Mesendoderm (in vitro differentiated cells): ENCODE data around the gene ASTN1.

Experiments used
- DNase-seq: peaks from one replicate; pipeline ENCODE4 v3.0.0; 2013
- H2AK5ac ChIP-seq: 2 replicates; pipeline ENCODE4 v1.6.1; 2013; ENCODE audit warnings: low read length, inconsistent platforms
- H2BK120ac ChIP-seq: 2 replicates; pipeline ENCODE4 v1.6.1; 2013; ENCODE audit warnings: low read depth, mild to moderate bottlenecking, low read length, moderate library complexity, mixed read lengths
- H2BK15ac ChIP-seq: replicated peaks from 2 replicates; pipeline ENCODE4 v1.6.1; 2013; ENCODE audit warnings: low read depth, mild to moderate bottlenecking, moderate library complexity
- H2BK5ac ChIP-seq: 2 replicates; pipeline ENCODE4 v1.6.1; 2013; ENCODE audit warnings: low read length, inconsistent platforms
- H3K18ac ChIP-seq: 2 replicates; pipeline ENCODE4 v1.6.1; 2013; ENCODE audit warnings: mild to moderate bottlenecking, low read length, mixed read lengths
- H3K23ac ChIP-seq: one replicate; pipeline ENCODE4 v1.6.1; 2013; ENCODE audit warnings: low read length
- H3K27ac ChIP-seq: 2 replicates; pipeline ENCODE4 v1.5.1; 2013; ENCODE audit warnings: low read depth, mild to moderate bottlenecking, inconsistent platforms, low read length, moderate library complexity
- H3K27me3 ChIP-seq: 2 replicates; pipeline ENCODE4 v1.6.1; 2013; ENCODE audit warnings: low read length, control low read depth, mild to moderate bottlenecking, inconsistent platforms; ENCODE audit not compliant: insufficient read depth, poor library complexity
- H3K36me3 ChIP-seq: 2 replicates; pipeline ENCODE4 v1.6.1; 2013; ENCODE audit warnings: low read length, inconsistent platforms; ENCODE audit not compliant: control insufficient read depth, insufficient read depth
- H3K4ac ChIP-seq: one replicate; pipeline ENCODE4 v1.6.1; 2013; ENCODE audit warnings: low read depth, mild to moderate bottlenecking, low read length, moderate library complexity
- H3K4me1 ChIP-seq: 2 replicates; pipeline ENCODE4 v1.6.1; 2013; ENCODE audit warnings: low read depth, low read length, inconsistent platforms; ENCODE audit not compliant: control insufficient read depth
- H3K4me2 ChIP-seq: 2 replicates; pipeline ENCODE4 v1.6.1; 2013; ENCODE audit warnings: low read length
- H3K4me3 ChIP-seq: 2 replicates; pipeline ENCODE4 v1.5.1; 2013; ENCODE audit warnings: mild to moderate bottlenecking, low read length
- H3K56ac ChIP-seq: one replicate; pipeline ENCODE4 v1.6.1; 2013; ENCODE audit warnings: low read length
- H3K79me1 ChIP-seq: 2 replicates; pipeline ENCODE4 v1.6.1; 2013; ENCODE audit warnings: low read length, inconsistent platforms
- H3K79me2 ChIP-seq: 2 replicates; pipeline ENCODE4 v1.6.1; 2013; ENCODE audit warnings: mild to moderate bottlenecking, low read length; ENCODE audit not compliant: control insufficient read depth, insufficient read depth
- H3K9ac ChIP-seq: 2 replicates; pipeline ENCODE4 v1.6.1; 2013; ENCODE audit warnings: low read length, inconsistent platforms
- H4K5ac ChIP-seq: one replicate; pipeline ENCODE4 v1.6.1; 2013; ENCODE audit warnings: low read length
- H4K8ac ChIP-seq: one replicate; pipeline ENCODE4 v1.6.1; 2013; ENCODE audit warnings: low read depth, mild to moderate bottlenecking, control low read depth, low read length, moderate library complexity
- WGBS: extraction: QIAGEN DNeasy Blood & Tissue Kit; methylation state at CpG from one replicate; pipeline ENCODE4 v1.1.7; 2013; ENCODE audit warnings: low lambda C conversion rate, missing lambda C conversion rate; ENCODE audit not compliant: insufficient coverage; ENCODE audit errors: extremely low coverage; 5-methylcytosine and 5-hydroxymethylcytosine counted together

ASTN1 gene

GRCh38 chr1:177138347-177138746 lies 26.2 kb downstream of the ASTN1 start:
- Histone ChIP-seq H3K4me3 (no peak overlapping the region), H3K23ac (no peak overlapping the region), H3K4me1 (peaks cover 3% of the 10 kb centered on the region), H4K8ac (no peak overlapping the region), H2BK15ac (no peak overlapping the region), H3K4ac (no peak overlapping the region), H4K5ac (no peak overlapping the region), H3K27me3 (no peaks in the 10 kb centered on the region), H3K4me2 (no peak overlapping the region), H3K27ac (no peak overlapping the region), H3K36me3 (no peaks in the 10 kb centered on the region), H2AK5ac (no peak overlapping the region), H3K79me2 (no peaks in the 10 kb centered on the region), H3K9ac (no peak overlapping the region), H2BK5ac (no peak overlapping the region), H2BK120ac (no peak overlapping the region), H3K18ac (no peak overlapping the region), H3K79me1 (no peaks in the 10 kb centered on the region), H3K56ac (no peak overlapping the region)
- no peak for DNase-seq
- WGBS: no CpG with 5 or more reads among the region's 4 CpGs

- Histone ChIP-seq H3K79me1 (no peaks in the 10 kb centered on the region), H3K4ac (no peak overlapping the region), H3K4me1 (peaks cover under 1% of the 10 kb centered on the region), H2AK5ac (no peak overlapping the region), H3K79me2 (no peaks in the 10 kb centered on the region), H3K27ac (no peak overlapping the region), H3K36me3 (no peaks in the 10 kb centered on the region), H3K4me2 (no peak overlapping the region), H3K9ac (no peak overlapping the region), H3K4me3 (no peak overlapping the region), H4K8ac (no peak overlapping the region), H3K56ac (no peak overlapping the region), H3K23ac (no peak overlapping the region), H4K5ac (no peak overlapping the region), H2BK15ac (no peak overlapping the region), H2BK5ac (no peak overlapping the region), H3K27me3 (no peaks in the 10 kb centered on the region), H3K18ac (no peak overlapping the region), H2BK120ac (no peak overlapping the region)
- no CpG with 5 or more reads among the region's 1 CpG for WGBS
- peak; percentile 31 for DNase-seq
These were observed 26.7 kb downstream of the ASTN1 start for GRCh38 chr1:177137814-177138213.

GRCh38 chr1:177135250-177135649 lies 29.3 kb downstream of the ASTN1 start:
- DNase-seq: no peak
- Histone ChIP-seq H3K79me2 (no peaks in the 10 kb centered on the region), H3K27ac (no peak overlapping the region), H2BK5ac (no peak overlapping the region), H3K4me1 (peaks cover 3% of the 10 kb centered on the region), H2AK5ac (no peak overlapping the region), H4K5ac (no peak overlapping the region), H3K4me2 (no peak overlapping the region), H2BK15ac (no peak overlapping the region), H4K8ac (no peak overlapping the region), H3K4ac (no peak overlapping the region), H3K27me3 (no peaks in the 10 kb centered on the region), H3K18ac (no peak overlapping the region), H3K4me3 (no peak overlapping the region), H3K36me3 (no peaks in the 10 kb centered on the region), H3K79me1 (no peaks in the 10 kb centered on the region), H2BK120ac (no peak overlapping the region), H3K56ac (no peak overlapping the region), H3K23ac (no peak overlapping the region), H3K9ac (no peak overlapping the region)
- WGBS: no CpG with 5 or more reads among the region's 4 CpGs

GRCh38 chr1:177133977-177134538 lies 30.5 kb downstream of the ASTN1 start:
- DNase-seq: peak; percentile 13
- Histone ChIP-seq H3K4me2 (no peak overlapping the region), H4K5ac (no peak overlapping the region), H3K36me3 (no peaks in the 10 kb centered on the region), H2AK5ac (no peak overlapping the region), H3K4me3 (no peak overlapping the region), H3K79me1 (no peaks in the 10 kb centered on the region), H3K27ac (no peak overlapping the region), H3K56ac (no peak overlapping the region), H3K18ac (no peak overlapping the region), H2BK5ac (no peak overlapping the region), H2BK120ac (no peak overlapping the region), H2BK15ac (no peak overlapping the region), H3K79me2 (no peaks in the 10 kb centered on the region), H3K23ac (no peak overlapping the region), H3K9ac (no peak overlapping the region), H3K4ac (no peak overlapping the region), H3K27me3 (no peaks in the 10 kb centered on the region), H3K4me1 (peaks cover 3% of the 10 kb centered on the region), H4K8ac (no peak overlapping the region)
- no CpG with 5 or more reads among the region's 4 CpGs for WGBS

- Histone ChIP-seq H3K79me1 (no peaks in the 10 kb centered on the region), H3K18ac (no peak overlapping the region), H3K9ac (no peak overlapping the region), H3K27ac (no peak overlapping the region), H2BK5ac (no peak overlapping the region), H3K4me1 (peaks cover 3% of the 10 kb centered on the region), H2BK120ac (no peak overlapping the region), H3K36me3 (no peaks in the 10 kb centered on the region), H2AK5ac (no peak overlapping the region), H3K56ac (no peak overlapping the region), H3K23ac (no peak overlapping the region), H3K79me2 (no peaks in the 10 kb centered on the region), H3K4me2 (no peak overlapping the region), H2BK15ac (no peak overlapping the region), H4K5ac (no peak overlapping the region), H3K4me3 (no peak overlapping the region), H3K4ac (no peak overlapping the region), H4K8ac (no peak overlapping the region), H3K27me3 (no peaks in the 10 kb centered on the region)
- no CpG with 5 or more reads among the region's 2 CpGs for WGBS
- DNase-seq: peak; percentile 28
These were observed 32.4 kb downstream of the ASTN1 start for GRCh38 chr1:177132141-177132540.

GRCh38 chr1:177131723-177132122 lies 32.8 kb downstream of the ASTN1 start:
- WGBS: no CpG with 5 or more reads among the region's 4 CpGs
- Histone ChIP-seq H3K9ac (no peak overlapping the region), H3K23ac (no peak overlapping the region), H2BK120ac (no peak overlapping the region), H3K27ac (no peak overlapping the region), H3K18ac (no peak overlapping the region), H3K4me2 (no peak overlapping the region), H2BK15ac (no peak overlapping the region), H3K4me3 (no peak overlapping the region), H4K8ac (no peak overlapping the region), H3K4ac (no peak overlapping the region), H3K4me1 (peaks cover 3% of the 10 kb centered on the region), H3K79me1 (no peaks in the 10 kb centered on the region), H3K79me2 (no peaks in the 10 kb centered on the region), H3K36me3 (no peaks in the 10 kb centered on the region), H4K5ac (no peak overlapping the region), H2AK5ac (no peak overlapping the region), H2BK5ac (no peak overlapping the region), H3K56ac (no peak overlapping the region), H3K27me3 (no peaks in the 10 kb centered on the region)
- DNase-seq: peak; percentile 59
